Tibial nerve (tissue), 3 donors: Measurements from ENCODE around the gene IKZF1.

Experiments
- POLR2A ChIP-seq, 2 donors: fragments of 450-650 bp; IDR thresholded peaks; one replicate each; pipeline ENCODE4 v1.6.1; 2017; ENCODE audit warnings: antibody characterized with exemption in 2 of 2, mild to moderate bottlenecking in 2 of 2, moderate library complexity in 2 of 2
- TF ChIP-seq, protein P1 (sequence below), 5 experiments: fragments of 200-600 bp in 3 of 5; fragments of 450-650 bp in 2 of 5; sonication (generic) in 3 of 5; IDR thresholded peaks; one replicate each; pipeline ENCODE4 v1.5.1; 2016 to 2019; ENCODE audit warnings: antibody characterized with exemption in 5 of 5, mild to moderate bottlenecking in 3 of 5, moderate library complexity in 2 of 5

DNA sequence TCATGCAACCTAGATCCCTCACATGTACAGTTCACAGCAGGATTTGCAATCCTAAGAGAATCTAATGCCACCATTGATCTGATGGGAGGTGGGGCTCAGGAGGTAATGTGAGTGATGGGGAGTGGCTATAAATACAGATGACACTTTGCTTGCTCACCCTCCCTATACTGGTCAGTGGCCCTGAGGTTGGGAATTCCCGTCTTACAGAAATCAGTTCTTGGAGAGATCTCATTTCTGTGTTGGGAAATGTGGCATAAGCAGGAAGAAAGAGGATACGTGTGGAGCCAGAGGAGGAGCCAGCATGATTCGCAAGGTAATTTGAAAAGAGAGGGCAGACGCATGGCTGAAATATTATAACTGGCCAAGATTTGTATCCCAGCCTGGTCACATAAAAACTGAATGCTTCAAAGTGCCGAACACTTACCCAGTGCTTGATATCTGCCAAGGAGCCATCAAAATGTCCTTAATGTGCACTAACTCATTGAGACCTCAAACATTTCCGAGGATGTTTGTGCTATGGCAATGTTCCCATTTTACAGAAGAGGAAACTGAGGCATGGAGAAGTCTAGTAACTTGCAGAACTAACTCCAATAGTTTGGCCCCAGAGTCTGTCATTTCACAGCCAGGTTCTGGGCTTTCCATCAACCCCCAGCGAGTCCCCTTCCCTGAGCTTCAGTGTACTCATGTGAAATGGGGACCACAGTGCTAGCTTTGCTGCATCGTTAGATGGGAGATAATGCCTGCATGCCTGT is 5.5 kb upstream of the IKZF1 start:
- TF ChIP-seq POLR2A (IDR thresholded peaks at IDR 0.05) = no peak
- TF ChIP-seq, protein P1, sequence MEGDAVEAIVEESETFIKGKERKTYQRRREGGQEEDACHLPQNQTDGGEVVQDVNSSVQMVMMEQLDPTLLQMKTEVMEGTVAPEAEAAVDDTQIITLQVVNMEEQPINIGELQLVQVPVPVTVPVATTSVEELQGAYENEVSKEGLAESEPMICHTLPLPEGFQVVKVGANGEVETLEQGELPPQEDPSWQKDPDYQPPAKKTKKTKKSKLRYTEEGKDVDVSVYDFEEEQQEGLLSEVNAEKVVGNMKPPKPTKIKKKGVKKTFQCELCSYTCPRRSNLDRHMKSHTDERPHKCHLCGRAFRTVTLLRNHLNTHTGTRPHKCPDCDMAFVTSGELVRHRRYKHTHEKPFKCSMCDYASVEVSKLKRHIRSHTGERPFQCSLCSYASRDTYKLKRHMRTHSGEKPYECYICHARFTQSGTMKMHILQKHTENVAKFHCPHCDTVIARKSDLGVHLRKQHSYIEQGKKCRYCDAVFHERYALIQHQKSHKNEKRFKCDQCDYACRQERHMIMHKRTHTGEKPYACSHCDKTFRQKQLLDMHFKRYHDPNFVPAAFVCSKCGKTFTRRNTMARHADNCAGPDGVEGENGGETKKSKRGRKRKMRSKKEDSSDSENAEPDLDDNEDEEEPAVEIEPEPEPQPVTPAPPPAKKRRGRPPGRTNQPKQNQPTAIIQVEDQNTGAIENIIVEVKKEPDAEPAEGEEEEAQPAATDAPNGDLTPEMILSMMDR (IDR thresholded peaks at IDR 0.05) = no peak
